RWPE2 (cell line): ENCODE data around the gene ARHGAP10.

Experiments used
- ATAC-seq: fragments of 200-7000 bp; cut with Tn5 transposase; 3 replicates; pipeline ENCODE4 v1.9.1; 2021; ENCODE audit warnings: low read depth
- DNase-seq: peaks from one replicate; pipeline ENCODE4 v3.0.0-alpha.2; 2020; ENCODE audit warnings: low spot score
- H3K27ac ChIP-seq: fragments of 450-650 bp; 2 replicates; pipeline ENCODE4 v1.5.1; 2017; ENCODE audit warnings: mild to moderate bottlenecking; ENCODE audit not compliant: poor library complexity, severe bottlenecking
- H3K27me3 ChIP-seq: fragments of 250-450 bp; sonication (Bioruptor Pico); 2 replicates; pipeline ENCODE4 v1.5.1; 2021; ENCODE audit warnings: mild to moderate bottlenecking, moderate library complexity; ENCODE audit not compliant: insufficient read depth, poor library complexity, severe bottlenecking
- H3K36me3 ChIP-seq: fragments of 250-450 bp; sonication (Bioruptor Pico); 2 replicates; pipeline ENCODE4 v1.5.1; 2020; ENCODE audit warnings: low read depth, mild to moderate bottlenecking, moderate library complexity
- H3K4me1 ChIP-seq: fragments of 250-450 bp; sonication (Bioruptor Pico); 2 replicates; pipeline ENCODE4 v1.5.1; 2021; ENCODE audit warnings: mild to moderate bottlenecking, moderate library complexity; ENCODE audit not compliant: insufficient read depth, poor library complexity, severe bottlenecking
- H3K4me3 ChIP-seq: fragments of 250-450 bp; sonication (Bioruptor Pico); 2 replicates; pipeline ENCODE4 v1.5.1; 2021; ENCODE audit warnings: mild to moderate bottlenecking, moderate library complexity; ENCODE audit not compliant: severe bottlenecking
- H3K9me3 ChIP-seq: fragments of 250-450 bp; sonication (Bioruptor Pico); 2 replicates; pipeline ENCODE4 v1.5.1; 2021; ENCODE audit warnings: mild to moderate bottlenecking, moderate library complexity; ENCODE audit not compliant: severe bottlenecking
- TF ChIP-seq, protein P1 (sequence below): fragments of 450-650 bp; IDR thresholded peaks from one replicate; pipeline ENCODE4 v1.5.1; 2017; ENCODE audit warnings: mild to moderate bottlenecking, moderate library complexity; ENCODE audit not compliant: poor library complexity, severe bottlenecking

The ARHGAP10 gene

DNA sequence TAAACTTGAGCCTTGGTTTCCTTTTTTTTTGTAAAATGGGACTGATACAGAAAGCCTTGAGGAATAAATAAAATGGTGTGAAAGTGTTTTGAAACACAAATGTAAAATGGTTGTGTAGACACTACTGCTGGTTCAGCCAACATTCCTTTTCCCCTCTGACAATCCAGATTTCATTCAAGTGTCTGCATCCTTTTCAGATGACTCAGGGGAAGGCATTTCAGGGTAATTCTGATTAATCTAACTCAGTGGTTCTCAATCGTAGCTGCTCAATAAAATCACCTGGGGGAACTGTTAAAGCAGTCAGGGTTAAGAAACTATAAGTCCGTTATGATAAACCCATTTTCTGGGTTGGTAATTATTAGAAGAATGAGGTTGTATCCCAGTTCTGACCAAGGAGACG is 4.6 kb downstream of the ARHGAP10 start:
- no peak for DNase-seq
- peaks cover 43% of the 10 kb centered on the region for H3K4me1 ChIP-seq
- H3K9me3 ChIP-seq: no peaks in the 10 kb centered on the region
- H3K4me3 ChIP-seq: no peak overlapping the region
- peak; percentile 54 for ATAC-seq
- TF ChIP-seq, protein P1, sequence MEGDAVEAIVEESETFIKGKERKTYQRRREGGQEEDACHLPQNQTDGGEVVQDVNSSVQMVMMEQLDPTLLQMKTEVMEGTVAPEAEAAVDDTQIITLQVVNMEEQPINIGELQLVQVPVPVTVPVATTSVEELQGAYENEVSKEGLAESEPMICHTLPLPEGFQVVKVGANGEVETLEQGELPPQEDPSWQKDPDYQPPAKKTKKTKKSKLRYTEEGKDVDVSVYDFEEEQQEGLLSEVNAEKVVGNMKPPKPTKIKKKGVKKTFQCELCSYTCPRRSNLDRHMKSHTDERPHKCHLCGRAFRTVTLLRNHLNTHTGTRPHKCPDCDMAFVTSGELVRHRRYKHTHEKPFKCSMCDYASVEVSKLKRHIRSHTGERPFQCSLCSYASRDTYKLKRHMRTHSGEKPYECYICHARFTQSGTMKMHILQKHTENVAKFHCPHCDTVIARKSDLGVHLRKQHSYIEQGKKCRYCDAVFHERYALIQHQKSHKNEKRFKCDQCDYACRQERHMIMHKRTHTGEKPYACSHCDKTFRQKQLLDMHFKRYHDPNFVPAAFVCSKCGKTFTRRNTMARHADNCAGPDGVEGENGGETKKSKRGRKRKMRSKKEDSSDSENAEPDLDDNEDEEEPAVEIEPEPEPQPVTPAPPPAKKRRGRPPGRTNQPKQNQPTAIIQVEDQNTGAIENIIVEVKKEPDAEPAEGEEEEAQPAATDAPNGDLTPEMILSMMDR: no peak
- H3K27me3 ChIP-seq: no peaks in the 10 kb centered on the region
- H3K36me3 ChIP-seq: no peaks in the 10 kb centered on the region
- H3K27ac ChIP-seq: peak overlapping the region; percentile 83

GRCh38 chr4:147737623-147738022 is 5.7 kb downstream of the ARHGAP10 start:
- H3K4me1 ChIP-seq: peaks cover 43% of the 10 kb centered on the region
- no peaks in the 10 kb centered on the region for H3K36me3 ChIP-seq
- no peak for DNase-seq
- TF ChIP-seq, protein P1: no peak
- ATAC-seq: no peak
- no peaks in the 10 kb centered on the region for H3K9me3 ChIP-seq
- no peaks in the 10 kb centered on the region for H3K27me3 ChIP-seq
- no peak overlapping the region for H3K4me3 ChIP-seq
- peak overlapping the region; percentile 83 for H3K27ac ChIP-seq

DNA sequence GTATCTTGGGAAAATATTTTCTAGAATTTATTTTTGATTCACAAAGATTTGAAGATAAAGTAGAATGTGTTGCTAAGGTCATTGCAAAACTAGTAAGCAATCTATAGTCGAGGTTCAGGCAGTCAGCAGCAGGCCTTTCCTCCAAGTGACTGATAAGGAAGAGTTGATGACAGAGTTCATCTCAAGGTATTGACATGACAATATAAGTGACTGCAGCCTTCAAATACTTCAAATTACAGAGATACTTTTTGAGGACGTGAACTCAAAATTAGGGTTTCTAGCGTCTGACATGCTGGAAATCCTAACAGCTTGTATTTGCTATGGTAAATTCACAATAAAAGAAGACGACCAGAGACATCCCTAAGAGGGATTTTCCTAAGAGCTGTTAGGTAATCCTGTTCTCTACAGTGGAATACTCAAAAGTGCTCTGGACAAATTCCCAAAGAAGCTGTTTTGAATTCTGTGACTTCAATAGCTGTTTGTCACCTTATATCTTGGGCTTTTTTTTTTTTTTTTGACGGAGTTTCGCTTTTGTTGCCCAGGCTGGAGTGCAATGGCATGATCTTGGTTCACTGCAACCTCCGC is 7.4 kb downstream of the ARHGAP10 start:
- Histone ChIP-seq H3K36me3 (no peaks in the 10 kb centered on the region), H3K9me3 (no peaks in the 10 kb centered on the region), H3K27ac (no peak overlapping the region), H3K27me3 (no peaks in the 10 kb centered on the region), H3K4me1 (peaks cover 31% of the 10 kb centered on the region), H3K4me3 (no peak overlapping the region)
- TF ChIP-seq, protein P1: no peak
- no peak for DNase-seq
- no peak for ATAC-seq

DNA sequence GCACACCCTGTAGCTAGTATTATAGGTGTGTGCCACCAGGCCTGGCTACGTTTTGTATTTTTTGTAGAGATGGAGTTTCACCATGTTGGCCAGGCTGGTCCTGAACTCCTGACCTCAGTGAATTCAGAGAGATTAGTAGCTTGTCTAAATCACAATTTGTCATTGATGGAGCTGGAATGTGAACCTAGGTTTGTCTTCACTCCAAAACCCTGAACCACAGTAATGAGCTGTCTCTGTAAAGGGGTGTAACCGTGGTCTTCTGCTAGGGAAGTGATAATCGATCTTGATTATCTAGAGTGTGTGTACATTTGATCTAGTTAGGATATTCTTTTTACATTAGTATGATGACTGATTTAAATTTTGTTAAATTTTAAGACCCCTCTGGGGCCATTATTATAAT is 8.3 kb downstream of the ARHGAP10 start:
- Histone ChIP-seq H3K4me1 (peaks cover 22% of the 10 kb centered on the region), H3K27me3 (no peaks in the 10 kb centered on the region), H3K36me3 (no peaks in the 10 kb centered on the region), H3K4me3 (no peak overlapping the region), H3K27ac (no peak overlapping the region), H3K9me3 (no peaks in the 10 kb centered on the region)
- TF ChIP-seq, protein P1: no peak
- ATAC-seq: no peak
- DNase-seq: no peak

- H3K4me1 ChIP-seq: peaks cover 13% of the 10 kb centered on the region
- peak; percentile 41; the same call in 2 of the 3 replicates for ATAC-seq
- no peak for DNase-seq
- H3K27ac ChIP-seq: peak overlapping the region; percentile 13
- no peak overlapping the region for H3K4me3 ChIP-seq
- no peaks in the 10 kb centered on the region for H3K36me3 ChIP-seq
- TF ChIP-seq, protein P1: no peak
- H3K27me3 ChIP-seq: no peaks in the 10 kb centered on the region
- no peaks in the 10 kb centered on the region for H3K9me3 ChIP-seq
Measured at GRCh38 chr4:147741190-147741788, 9.4 kb downstream of the ARHGAP10 start.
